ENCODE results near the gene LOXL1. TPM values are rescaled to one million over a fixed set of nuclear protein-coding genes. Genes with fewer than 3 reads are reported as not detected.
A peak's percentile ranks its signal among the peaks of the same experiment; 100 is the strongest.

Gene LOXL1
- total and polyA plus RNA-seq, 2 donors = 6.6 to 6.7 TPM

DNA sequence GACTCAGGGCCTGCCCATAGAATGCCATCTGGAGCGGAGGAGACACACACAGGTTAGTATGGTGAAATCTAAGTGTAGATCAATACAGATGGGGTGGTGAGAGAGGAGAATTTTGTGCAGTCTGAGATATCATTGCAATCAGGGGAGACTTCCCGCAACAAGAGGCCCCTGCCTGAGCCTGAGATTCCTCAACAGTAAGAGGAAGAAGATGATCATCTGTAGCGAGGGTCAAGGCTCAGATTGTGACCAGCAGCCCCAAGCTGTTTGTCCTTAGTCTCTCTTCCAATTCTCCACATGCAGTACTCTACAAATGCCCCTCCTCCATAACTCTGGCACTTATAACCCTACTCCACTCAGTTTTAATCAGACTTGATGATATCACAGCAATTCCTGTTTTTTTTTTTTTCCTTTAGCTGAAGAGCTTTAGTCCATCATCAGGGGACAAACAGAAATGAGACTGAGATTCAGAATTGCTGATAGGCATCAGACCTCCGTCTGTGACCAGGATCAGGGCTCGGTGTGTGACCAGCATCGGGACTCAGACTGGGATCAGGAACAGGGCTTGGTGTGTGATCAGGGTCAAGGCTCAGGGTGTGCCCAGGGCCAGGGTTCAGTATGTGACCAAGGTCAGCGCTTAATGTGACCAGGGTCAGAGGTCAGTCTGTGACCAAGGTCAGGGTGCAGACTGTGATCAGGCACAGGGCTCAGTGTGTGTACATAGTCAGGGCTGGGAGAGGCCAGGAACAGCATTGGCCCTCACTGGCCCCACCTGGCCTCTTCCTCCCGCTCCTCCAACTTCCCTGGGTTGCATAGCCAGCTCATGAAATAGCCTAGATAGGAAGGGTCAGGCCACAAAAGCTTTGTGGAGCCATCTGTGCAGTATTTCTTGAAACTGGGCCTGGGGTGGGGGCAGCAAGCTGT lies 14.1 kb downstream of the LOXL1 start:
- Histone ChIP-seq H3K4me3 (ENCODE audit: low read length in 2 of 2) (no peak overlapping the region), H3K36me3 (ENCODE audit: control insufficient read depth in 2 of 2, insufficient read depth in 2 of 2, low read length in 1 of 2) (no peaks in the 10 kb centered on the region), H3K27me3 (ENCODE audit: control insufficient read depth in 2 of 2, insufficient read depth in 1 of 2, low read length in 1 of 2) (no peaks in the 10 kb centered on the region), H3K4me1 (ENCODE audit: control insufficient read depth in 2 of 2, insufficient read depth in 2 of 2, low read length in 2 of 2) (peaks cover 7 to 26% of the 10 kb centered on the region in 2 donors), H3K27ac (ENCODE audit: low read depth in 1 of 2, low read length in 1 of 2) (no peak overlapping the region), H3K9me3 (ENCODE audit: control insufficient read depth in 2 of 2, insufficient read depth in 1 of 2, low read length in 1 of 2) (peaks cover 0 to 4% of the 10 kb centered on the region in 2 donors)
- no peak for DNase-seq (ENCODE audit: low read depth in 6 of 9, low spot score in 9 of 9)
- 92% methylated on average over 8 of the region's 8 CpGs for WGBS

DNA sequence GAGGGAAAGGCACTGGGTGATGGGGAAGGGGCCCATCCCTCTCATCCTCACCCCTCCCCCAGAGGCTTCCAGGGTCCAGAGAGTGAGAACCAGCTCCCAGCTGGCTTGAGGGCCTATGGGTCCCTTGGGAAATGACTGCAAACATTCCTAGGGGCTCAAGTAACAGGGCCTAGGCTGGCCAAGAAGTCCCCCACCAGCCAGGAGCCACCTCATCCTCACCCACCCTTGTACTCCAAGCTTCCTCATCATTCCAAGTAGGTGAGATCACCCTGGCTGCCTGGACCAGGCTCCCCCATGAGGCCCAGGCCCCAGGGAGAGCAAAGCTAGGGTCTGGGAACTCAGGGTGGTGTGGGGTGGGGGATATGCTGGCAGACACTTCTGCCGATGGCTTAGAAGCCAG lies 14.8 kb downstream of the LOXL1 start:
- H3K4me3 ChIP-seq (ENCODE audit: low read length in 2 of 2) = no peak overlapping the region
- H3K27me3 ChIP-seq (ENCODE audit: control insufficient read depth in 2 of 2, insufficient read depth in 1 of 2, low read length in 1 of 2) = no peaks in the 10 kb centered on the region
- peaks cover 0 to 4% of the 10 kb centered on the region in 2 donors for H3K9me3 ChIP-seq (ENCODE audit: control insufficient read depth in 2 of 2, insufficient read depth in 1 of 2, low read length in 1 of 2)
- no peaks in the 10 kb centered on the region for H3K36me3 ChIP-seq (ENCODE audit: control insufficient read depth in 2 of 2, insufficient read depth in 2 of 2, low read length in 1 of 2)
- no peak for DNase-seq (ENCODE audit: low read depth in 6 of 9, low spot score in 9 of 9)
- no peak overlapping the region for H3K27ac ChIP-seq (ENCODE audit: low read depth in 1 of 2, low read length in 1 of 2)
- 100% methylated on average over 1 of the region's 1 CpG for WGBS
- H3K4me1 ChIP-seq (ENCODE audit: control insufficient read depth in 2 of 2, insufficient read depth in 2 of 2, low read length in 2 of 2) = peaks cover 12 to 33% of the 10 kb centered on the region in 2 donors

- DNase-seq (ENCODE audit: low read depth in 6 of 9, low spot score in 9 of 9) = no peak
- Histone ChIP-seq H3K4me3 (ENCODE audit: low read length in 2 of 2) (no peak overlapping the region), H3K4me1 (ENCODE audit: control insufficient read depth in 2 of 2, insufficient read depth in 2 of 2, low read length in 2 of 2) (peaks cover 15 to 37% of the 10 kb centered on the region in 2 donors), H3K27ac (ENCODE audit: low read depth in 1 of 2, low read length in 1 of 2) (no peak overlapping the region), H3K9me3 (ENCODE audit: control insufficient read depth in 2 of 2, insufficient read depth in 1 of 2, low read length in 1 of 2) (peaks cover 0 to 4% of the 10 kb centered on the region in 2 donors), H3K36me3 (ENCODE audit: control insufficient read depth in 2 of 2, insufficient read depth in 2 of 2, low read length in 1 of 2) (no peaks in the 10 kb centered on the region), H3K27me3 (ENCODE audit: control insufficient read depth in 2 of 2, insufficient read depth in 1 of 2, low read length in 1 of 2) (no peaks in the 10 kb centered on the region)
- WGBS = 97% methylated on average over 3 of the region's 3 CpGs
These were observed 15.2 kb downstream of the LOXL1 start for GRCh38 chr15:73941449-73941848.

GRCh38 chr15:73941871-73942635 lies 15.8 kb downstream of the LOXL1 start:
- WGBS = 76% methylated on average over 10 of the region's 10 CpGs
- no peak for DNase-seq (ENCODE audit: low read depth in 6 of 9, low spot score in 9 of 9)

DNA sequence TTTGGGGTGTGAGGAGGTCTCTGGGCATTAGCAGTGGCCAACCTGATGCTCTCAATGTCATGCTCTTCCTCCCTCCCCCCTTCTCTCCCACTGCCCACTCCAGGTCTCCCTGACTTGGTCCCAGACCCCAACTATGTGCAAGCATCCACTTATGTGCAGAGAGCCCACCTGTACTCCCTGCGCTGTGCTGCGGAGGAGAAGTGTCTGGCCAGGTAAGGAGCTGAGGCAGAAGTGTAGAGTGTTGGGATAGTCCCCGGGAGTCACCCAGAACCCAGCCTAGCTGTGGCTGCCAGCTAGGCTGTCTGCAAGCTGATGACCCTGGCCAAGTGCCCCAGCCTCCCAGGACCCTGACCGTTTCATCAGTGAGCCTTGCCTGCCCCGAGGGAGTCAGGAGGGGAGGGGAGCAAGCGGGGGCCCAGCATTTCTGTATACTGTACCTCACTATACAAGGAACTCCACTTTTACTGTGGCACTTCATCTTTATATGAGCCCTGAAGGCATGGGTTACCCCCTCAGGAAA lies 16.5 kb downstream of the LOXL1 start:
- H3K4me3 ChIP-seq (ENCODE audit: low read length in 2 of 2) = no peak overlapping the region
- no peak overlapping the region for H3K27ac ChIP-seq (ENCODE audit: low read depth in 1 of 2, low read length in 1 of 2)
- WGBS = 98% methylated on average over 6 of the region's 6 CpGs
- no peaks in the 10 kb centered on the region for H3K27me3 ChIP-seq (ENCODE audit: control insufficient read depth in 2 of 2, insufficient read depth in 1 of 2, low read length in 1 of 2)
- peaks cover 25 to 48% of the 10 kb centered on the region in 2 donors for H3K4me1 ChIP-seq (ENCODE audit: control insufficient read depth in 2 of 2, insufficient read depth in 2 of 2, low read length in 2 of 2)
- no peaks in the 10 kb centered on the region for H3K36me3 ChIP-seq (ENCODE audit: control insufficient read depth in 2 of 2, insufficient read depth in 2 of 2, low read length in 1 of 2)
- peaks cover 0 to 4% of the 10 kb centered on the region in 2 donors for H3K9me3 ChIP-seq (ENCODE audit: control insufficient read depth in 2 of 2, insufficient read depth in 1 of 2, low read length in 1 of 2)
- no peak for DNase-seq (ENCODE audit: low read depth in 6 of 9, low spot score in 9 of 9)

More at GRCh38 chr15:73941871-73942635, 15.8 kb downstream of the LOXL1 start:
- Histone ChIP-seq H3K9me3 (ENCODE audit: control insufficient read depth in 2 of 2, insufficient read depth in 1 of 2, low read length in 1 of 2) (peaks cover 0 to 4% of the 10 kb centered on the region in 2 donors), H3K4me3 (ENCODE audit: low read length in 2 of 2) (no peak overlapping the region), H3K27me3 (ENCODE audit: control insufficient read depth in 2 of 2, insufficient read depth in 1 of 2, low read length in 1 of 2) (no peaks in the 10 kb centered on the region), H3K4me1 (ENCODE audit: control insufficient read depth in 2 of 2, insufficient read depth in 2 of 2, low read length in 2 of 2) (peaks cover 21 to 43% of the 10 kb centered on the region in 2 donors), H3K27ac (ENCODE audit: low read depth in 1 of 2, low read length in 1 of 2) (no peak overlapping the region), H3K36me3 (ENCODE audit: control insufficient read depth in 2 of 2, insufficient read depth in 2 of 2, low read length in 1 of 2) (no peaks in the 10 kb centered on the region)

GRCh38 chr15:73944161-73945129 lies 18.2 kb downstream of the LOXL1 start:
- Histone ChIP-seq H3K9me3 (ENCODE audit: control insufficient read depth in 2 of 2, insufficient read depth in 1 of 2, low read length in 1 of 2) (peaks cover 0 to 4% of the 10 kb centered on the region in 2 donors), H3K4me1 (ENCODE audit: control insufficient read depth in 2 of 2, insufficient read depth in 2 of 2, low read length in 2 of 2) (peaks cover 25 to 48% of the 10 kb centered on the region in 2 donors), H3K27me3 (ENCODE audit: control insufficient read depth in 2 of 2, insufficient read depth in 1 of 2, low read length in 1 of 2) (no peaks in the 10 kb centered on the region), H3K36me3 (ENCODE audit: control insufficient read depth in 2 of 2, insufficient read depth in 2 of 2, low read length in 1 of 2) (no peaks in the 10 kb centered on the region), H3K4me3 (ENCODE audit: low read length in 2 of 2) (no peak overlapping the region), H3K27ac (ENCODE audit: low read depth in 1 of 2, low read length in 1 of 2) (peak overlapping the region in 1 of 2 donors; percentile 65)
- DNase-seq (ENCODE audit: low read depth in 6 of 9, low spot score in 9 of 9) = peak in 3 of 9 donors; percentile 45 to 77 (median 62)
- 78% methylated on average over 13 of the region's 13 CpGs for whole genome bisulfite sequencing

DNA sequence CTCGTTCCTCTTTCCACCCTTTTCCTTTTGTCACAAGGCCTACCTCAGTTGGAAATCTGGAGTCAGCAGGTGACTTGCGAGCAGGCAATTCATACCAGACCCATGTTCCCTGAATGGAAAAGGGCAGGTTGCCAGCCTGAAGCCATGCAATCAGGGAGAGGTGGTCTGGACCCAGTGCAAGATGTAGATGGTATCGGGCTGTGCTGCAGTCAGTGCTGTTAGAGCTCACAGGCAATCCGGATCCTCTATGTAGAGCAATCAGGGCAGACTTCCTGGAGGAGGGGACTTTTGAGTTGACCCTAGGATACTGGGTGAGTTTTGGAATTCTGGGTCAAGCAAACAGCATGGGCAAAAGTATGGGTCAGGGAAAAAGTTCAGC lies 18.9 kb downstream of the LOXL1 start:
- Histone ChIP-seq H3K27me3 (ENCODE audit: control insufficient read depth in 2 of 2, insufficient read depth in 1 of 2, low read length in 1 of 2) (no peaks in the 10 kb centered on the region), H3K9me3 (ENCODE audit: control insufficient read depth in 2 of 2, insufficient read depth in 1 of 2, low read length in 1 of 2) (peaks cover 0 to 4% of the 10 kb centered on the region in 2 donors), H3K4me1 (ENCODE audit: control insufficient read depth in 2 of 2, insufficient read depth in 2 of 2, low read length in 2 of 2) (peaks cover 25 to 48% of the 10 kb centered on the region in 2 donors), H3K36me3 (ENCODE audit: control insufficient read depth in 2 of 2, insufficient read depth in 2 of 2, low read length in 1 of 2) (no peaks in the 10 kb centered on the region), H3K27ac (ENCODE audit: low read depth in 1 of 2, low read length in 1 of 2) (peak overlapping the region in 1 of 2 donors; percentile 65), H3K4me3 (ENCODE audit: low read length in 2 of 2) (no peak overlapping the region)
- 81% methylated on average over 4 of the region's 4 CpGs for WGBS
- DNase-seq (ENCODE audit: low read depth in 6 of 9, low spot score in 9 of 9) = no peak

DNA sequence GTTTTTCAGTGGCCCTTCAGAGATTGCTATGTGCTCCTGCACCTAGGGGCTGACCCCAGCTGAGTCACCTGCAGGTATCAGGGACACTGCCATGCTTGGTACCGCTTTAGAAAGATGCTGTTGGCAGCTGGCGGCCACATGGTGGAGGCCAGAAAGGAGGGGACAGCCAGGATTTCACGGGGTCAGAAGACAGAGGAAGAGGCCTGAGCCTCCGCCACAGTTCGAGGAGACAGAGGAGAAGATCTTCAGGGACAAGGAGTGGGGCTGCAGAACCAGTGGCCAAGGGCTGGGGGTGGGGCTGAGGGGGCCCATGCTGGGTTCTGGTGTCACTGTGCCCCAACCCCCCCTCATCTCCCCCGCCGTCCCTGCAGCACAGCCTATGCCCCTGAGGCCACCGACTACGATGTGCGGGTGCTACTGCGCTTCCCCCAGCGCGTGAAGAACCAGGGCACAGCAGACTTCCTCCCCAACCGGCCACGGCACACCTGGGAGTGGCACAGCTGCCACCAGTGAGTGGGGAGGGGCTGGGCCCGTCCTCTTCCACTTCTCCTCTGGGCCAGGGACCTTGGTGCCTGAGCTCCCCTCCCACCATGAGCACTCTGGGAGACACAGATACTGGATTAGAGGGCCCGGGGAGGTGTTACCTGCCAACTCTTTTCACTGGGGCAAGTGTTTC lies 19.9 kb downstream of the LOXL1 start:
- no peaks in the 10 kb centered on the region for H3K27me3 ChIP-seq (ENCODE audit: control insufficient read depth in 2 of 2, insufficient read depth in 1 of 2, low read length in 1 of 2)
- H3K4me3 ChIP-seq (ENCODE audit: low read length in 2 of 2) = no peak overlapping the region
- H3K27ac ChIP-seq (ENCODE audit: low read depth in 1 of 2, low read length in 1 of 2) = peak overlapping the region in 1 of 2 donors; percentile 78
- peaks cover 27 to 52% of the 10 kb centered on the region in 2 donors for H3K4me1 ChIP-seq (ENCODE audit: control insufficient read depth in 2 of 2, insufficient read depth in 2 of 2, low read length in 2 of 2)
- no peaks in the 10 kb centered on the region for H3K36me3 ChIP-seq (ENCODE audit: control insufficient read depth in 2 of 2, insufficient read depth in 2 of 2, low read length in 1 of 2)
- H3K9me3 ChIP-seq (ENCODE audit: control insufficient read depth in 2 of 2, insufficient read depth in 1 of 2, low read length in 1 of 2) = peaks cover 0 to 4% of the 10 kb centered on the region in 2 donors
- WGBS = 23% methylated on average over 17 of the region's 17 CpGs
- DNase-seq (ENCODE audit: low read depth in 6 of 9, low spot score in 9 of 9) = peak in 6 of 9 donors; percentile 44 to 87 (median 70)

Data from thymus (tissue), 11 donors.